ENCODE data around the gene CAMKK1. TPM values are rescaled to one million over a fixed set of nuclear protein-coding genes. Genes with fewer than 3 reads are reported as not detected.

Gene CAMKK1
- total RNA-seq (10 to 100 TPM in 1 of 2 donors, 1 to 10 TPM in 1; 3.8 to 14.9 TPM), polyA plus RNA-seq (10 to 100 TPM in 1 of 2 donors, 1 to 10 TPM in 1; 7.9 to 11.0 TPM)
- long read RNA-seq, donor 1: 0 reads
- long read RNA-seq, donor 2: 0 reads
- long read RNA-seq, donor 3: 0 reads
- long read RNA-seq, donor 4: 0 reads
- long read RNA-seq, donor 5: 0 reads

GRCh38 chr17:3893003-3893719 is at the start of gene CAMKK1:
Gene CAMKK1 (minus strand): TSS chr17:3893053. CDS start chr17:3885687, 7,366 bp downstream.
- peaks cover 0 to 40% (median 13%) of the 10 kb centered on the region in 5 donors for H3K4me1 ChIP-seq (ENCODE audit: control insufficient read depth in 5 of 5, insufficient read depth in 5 of 5, low read length in 5 of 5)
- DNase-seq (peak; percentile 84 to 91 (median 86)), ATAC-seq (ENCODE audit: insufficient read depth, low FRiP score) (peak; percentile 87)
- no peaks in the 10 kb centered on the region for H3K9me3 ChIP-seq (ENCODE audit: control insufficient read depth in 4 of 4, insufficient read depth in 3 of 4, low read length in 3 of 4)
- peak within 1 kb of the TSS; percentile 30 for H3K4me3 ChIP-seq
- WGBS, 2 donors: 1 to 2% methylated on average over 36 to 75 of the region's 75 CpGs
- peak within 1 kb of the TSS in 1 of 2 donors; percentile 25 for H3K9ac ChIP-seq (ENCODE audit: insufficient read depth in 1 of 2, low read length in 2 of 2)
- H3K27ac ChIP-seq (ENCODE audit: low read depth in 1 of 2, low read length in 1 of 2): peak within 1 kb of the TSS; percentile 74 to 90
- no peaks in the 10 kb centered on the region for H3K27me3 ChIP-seq (ENCODE audit: control insufficient read depth in 3 of 3, insufficient read depth in 3 of 3, low read length in 2 of 3)
- no peaks in the 10 kb centered on the region for H3K36me3 ChIP-seq (ENCODE audit: control insufficient read depth in 4 of 4, insufficient read depth in 4 of 4, low read length in 4 of 4)
- no peak for TF ChIP-seq CTCF (IDR thresholded peaks at IDR 0.05; ENCODE audit: control extremely low read depth, extremely low read depth)

- Histone ChIP-seq H3K36me3 (ENCODE audit: control insufficient read depth in 4 of 4, insufficient read depth in 4 of 4, low read length in 4 of 4) (peaks cover 0 to 30% (median 0%) of the 10 kb centered on the region in 4 donors), H3K4me1 (ENCODE audit: control insufficient read depth in 5 of 5, insufficient read depth in 5 of 5, low read length in 5 of 5) (peaks cover 0 to 6% (median 0%) of the 10 kb centered on the region in 5 donors), H3K4me3 (no peak overlapping the region), H3K9ac (ENCODE audit: insufficient read depth in 1 of 2, low read length in 2 of 2) (no peak overlapping the region), H3K9me3 (ENCODE audit: control insufficient read depth in 4 of 4, insufficient read depth in 3 of 4, low read length in 3 of 4) (no peaks in the 10 kb centered on the region), H3K27me3 (ENCODE audit: control insufficient read depth in 3 of 3, insufficient read depth in 3 of 3, low read length in 2 of 3) (no peaks in the 10 kb centered on the region), H3K27ac (ENCODE audit: low read depth in 1 of 2, low read length in 1 of 2) (no peak overlapping the region)
- 95 to 98% methylated on average over 44 to 48 of the region's 48 CpGs for WGBS, 2 donors
- DNase-seq (no peak), ATAC-seq (ENCODE audit: insufficient read depth, low FRiP score) (no peak)
- TF ChIP-seq CTCF (IDR thresholded peaks at IDR 0.05; ENCODE audit: control extremely low read depth, extremely low read depth): no peak
These were observed 48.3 kb upstream of the CAMKK1 start for GRCh38 chr17:3940965-3941698.

GRCh38 chr17:3937359-3937758 is 44.5 kb upstream of the CAMKK1 start:
- no peak for DNase-seq
- Histone ChIP-seq H3K4me1 (ENCODE audit: control insufficient read depth in 5 of 5, insufficient read depth in 5 of 5, low read length in 5 of 5) (no peaks in the 10 kb centered on the region), H3K9ac (ENCODE audit: insufficient read depth in 1 of 2, low read length in 2 of 2) (no peak overlapping the region), H3K27me3 (ENCODE audit: control insufficient read depth in 3 of 3, insufficient read depth in 3 of 3, low read length in 2 of 3) (no peaks in the 10 kb centered on the region), H3K9me3 (ENCODE audit: control insufficient read depth in 4 of 4, insufficient read depth in 3 of 4, low read length in 3 of 4) (no peaks in the 10 kb centered on the region), H3K36me3 (ENCODE audit: control insufficient read depth in 4 of 4, insufficient read depth in 4 of 4, low read length in 4 of 4) (peaks cover 0 to 29% (median 0%) of the 10 kb centered on the region in 4 donors), H3K27ac (ENCODE audit: low read depth in 1 of 2, low read length in 1 of 2) (no peak overlapping the region), H3K4me3 (no peak overlapping the region)
- ATAC-seq (ENCODE audit: insufficient read depth, low FRiP score): no peak
- 95 to 96% methylated on average over 17 of the region's 17 CpGs for WGBS, 2 donors
- TF ChIP-seq CTCF (IDR thresholded peaks at IDR 0.05; ENCODE audit: control extremely low read depth, extremely low read depth): no peak
